HT-29 (cell line): ENCODE data around the gene CGN. TPM values are rescaled to one million over a fixed set of nuclear protein-coding genes. Genes with fewer than 3 reads are reported as not detected.

Source experiments
- DNase-seq: peaks from one replicate; pipeline ENCODE4 v3.0.0-alpha.2; 2015; ENCODE audit warnings: low spot score
- total RNA-seq: library from RNA; depleted of rRNA; stranded (reverse); fragments of >200 nt; shearing (Covaris generic); gene quantifications from 2 replicates; pipeline ENCODE4 v1.2.3, GENCODE V29; 2014

Gene CGN
- total RNA-seq, 1 experiment from 2014 or later: 30.7 TPM

GRCh38 chr1:151547900-151548230 is 36.7 kb downstream of the CGN start:
- no peak for DNase-seq

DNA sequence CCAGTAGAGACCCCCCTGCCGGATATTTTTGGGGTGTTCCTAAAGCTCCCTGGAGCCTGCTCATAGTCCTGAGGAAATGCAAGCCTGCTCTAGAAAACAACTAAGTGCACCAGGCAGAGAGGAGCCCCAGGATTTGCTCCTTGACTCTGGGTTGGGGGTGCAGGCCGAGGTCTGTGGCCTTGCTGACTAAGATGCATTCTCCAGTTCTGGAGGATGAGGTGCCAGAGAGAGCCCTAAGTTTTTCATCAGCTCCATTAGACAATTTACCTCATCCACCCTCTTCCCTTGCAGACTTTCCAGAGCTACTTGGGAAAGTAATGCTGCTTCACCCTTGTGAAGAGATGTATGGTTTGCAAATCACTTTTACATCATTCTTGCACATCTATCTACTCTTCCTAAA is 38.0 kb downstream of the CGN start:
- DNase-seq: no peak

DNA sequence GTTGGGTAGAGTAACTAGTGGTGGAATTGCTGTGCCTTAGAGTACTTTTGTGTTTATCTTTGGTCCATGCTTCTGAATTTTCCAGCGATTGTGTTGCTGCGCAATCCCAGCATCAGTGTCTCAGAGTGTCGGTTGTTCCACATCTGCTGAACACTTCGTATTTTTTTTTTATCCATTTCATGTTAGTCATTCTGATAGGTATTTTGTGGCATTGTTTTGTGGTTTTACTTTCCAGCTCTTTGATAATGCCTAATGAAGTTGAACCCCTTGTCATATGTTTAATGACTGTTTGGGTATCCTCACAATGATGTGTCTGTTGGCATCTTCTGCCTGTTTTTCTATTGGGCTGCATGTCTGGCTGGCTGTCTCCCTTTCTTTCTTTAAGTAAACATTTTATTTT is 42.5 kb downstream of the CGN start:
- no peak for DNase-seq

GRCh38 chr1:151556052-151556451 is 44.9 kb downstream of the CGN start:
- no peak for DNase-seq

GRCh38 chr1:151562661-151563060 is 51.5 kb downstream of the CGN start:
- no peak for DNase-seq

GRCh38 chr1:151563376-151563775 is 52.2 kb downstream of the CGN start:
- no peak for DNase-seq

DNA sequence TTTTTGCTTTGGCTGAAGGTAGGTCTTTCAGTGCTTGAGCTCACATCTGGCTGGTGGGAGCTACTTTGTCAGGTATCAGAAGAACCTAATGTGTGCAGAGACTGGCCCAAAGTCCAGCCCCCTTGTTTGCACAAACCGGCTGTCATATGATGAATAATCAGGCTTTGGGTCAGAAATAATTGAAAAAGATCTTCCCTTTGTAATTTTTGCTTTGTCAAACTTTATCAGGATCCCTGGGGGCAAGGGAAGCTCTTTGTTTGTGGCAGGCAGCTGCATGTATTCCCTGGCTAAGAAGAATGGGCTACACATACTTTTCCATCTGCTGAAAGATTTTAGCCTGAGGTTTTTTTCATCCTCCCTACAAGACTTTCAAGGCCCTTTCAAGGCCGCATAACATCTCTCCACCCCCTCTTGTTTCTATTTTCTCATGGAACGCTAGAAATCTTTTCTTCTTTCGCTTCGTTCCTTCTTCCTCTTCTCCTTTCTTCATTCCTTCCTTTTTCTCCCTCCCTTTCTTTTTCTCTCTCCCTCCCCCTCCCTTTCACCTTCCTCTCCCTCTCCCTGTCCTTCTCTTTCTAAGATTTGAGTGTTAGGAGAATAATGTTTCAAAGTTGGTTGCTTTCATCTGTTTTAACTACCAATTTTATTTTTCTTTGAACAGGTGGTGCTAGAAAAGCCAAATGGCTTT is 54.5 kb downstream of the CGN start:
- DNase-seq: no peak

DNA sequence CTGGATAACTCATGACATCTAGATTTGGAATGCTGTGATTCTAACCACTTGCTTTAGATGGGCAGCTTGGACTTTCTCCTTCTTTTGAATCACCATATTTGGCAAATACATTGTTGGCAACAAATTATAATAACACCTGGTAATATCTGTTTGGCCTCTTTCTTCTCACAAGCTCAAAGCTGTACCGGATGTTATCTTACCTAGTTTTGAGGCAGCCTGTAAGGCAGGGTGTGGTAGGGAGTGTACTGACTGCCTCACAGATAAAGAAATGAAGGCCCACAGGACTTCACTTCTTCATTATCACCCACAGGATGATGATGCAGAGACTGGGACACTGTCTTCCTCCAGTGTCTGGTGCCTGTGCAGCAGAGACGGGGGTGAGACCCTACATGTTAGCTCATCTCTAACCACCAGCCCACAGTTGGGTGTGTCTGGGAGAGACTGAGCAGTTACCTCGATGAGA is 57.5 kb downstream of the CGN start:
- DNase-seq: no peak

DNA sequence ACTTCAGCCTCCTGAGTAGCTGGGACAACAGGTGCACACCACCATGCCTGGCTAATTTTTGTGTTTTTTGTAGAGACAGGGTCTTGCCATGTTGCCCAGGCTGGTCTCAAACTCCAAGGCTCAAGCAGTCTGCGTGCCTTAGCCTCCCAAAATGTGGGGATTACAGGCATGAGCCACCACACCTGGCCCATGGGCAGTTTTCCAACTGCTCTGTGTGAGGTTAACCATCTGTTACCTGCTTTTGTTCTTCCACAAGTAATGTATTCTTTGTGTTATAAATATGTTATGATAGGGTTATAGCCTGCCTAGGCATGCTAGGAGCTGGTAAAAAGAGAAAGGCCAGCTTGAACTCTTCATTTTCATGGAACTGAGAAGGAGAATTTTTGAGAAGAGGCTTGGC is 59.6 kb downstream of the CGN start:
- no peak for DNase-seq

DNA sequence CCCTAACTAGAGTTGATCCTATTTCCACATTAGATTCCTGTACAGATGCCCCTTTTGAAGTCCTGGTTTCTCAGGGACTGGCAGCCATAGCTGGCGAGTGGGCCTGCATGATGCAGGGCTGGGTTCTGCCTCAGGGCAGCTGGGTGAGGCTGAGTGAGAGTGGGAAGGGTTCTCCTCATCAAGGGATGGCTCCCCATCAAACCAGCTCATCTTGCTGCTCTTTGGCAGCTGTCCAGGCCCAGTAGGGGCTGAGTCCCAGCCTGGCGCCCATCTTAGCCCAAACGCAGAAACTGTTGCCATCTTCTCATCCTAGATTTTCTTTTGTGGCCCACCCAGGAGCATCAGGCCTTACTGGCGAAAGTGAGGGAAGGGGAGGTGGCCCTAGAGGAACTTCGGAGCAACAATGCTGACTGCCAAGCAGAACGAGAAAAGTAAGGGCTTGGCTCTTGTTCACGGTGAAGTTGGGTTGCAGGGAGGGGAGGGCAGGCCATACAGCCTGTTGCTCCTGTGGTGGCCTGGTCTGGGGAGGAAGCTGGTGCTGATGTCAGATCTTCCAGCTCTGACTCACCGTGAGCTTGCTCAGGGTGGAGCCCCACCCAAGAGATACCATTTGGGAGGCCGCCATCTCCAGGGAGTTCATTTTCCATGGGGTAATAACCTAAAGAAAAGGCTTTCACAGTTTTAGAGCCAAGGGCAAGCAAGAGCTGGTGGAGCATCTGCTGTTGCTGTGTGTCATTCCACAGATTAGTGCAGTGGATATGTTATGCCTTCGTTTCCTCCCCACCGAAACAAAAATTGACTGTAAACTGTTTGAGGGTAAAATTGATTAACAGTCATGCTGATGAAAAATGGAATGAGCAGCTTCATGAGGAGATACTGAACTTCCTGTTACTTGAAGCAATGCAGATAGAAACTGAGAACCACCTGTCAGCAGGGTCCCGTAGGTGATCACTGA is 63.7 kb downstream of the CGN start:
- no peak for DNase-seq

GRCh38 chr1:151577173-151577572 is 66.0 kb downstream of the CGN start:
- DNase-seq: no peak

GRCh38 chr1:151578941-151579340 is 67.8 kb downstream of the CGN start:
- DNase-seq: no peak

DNA sequence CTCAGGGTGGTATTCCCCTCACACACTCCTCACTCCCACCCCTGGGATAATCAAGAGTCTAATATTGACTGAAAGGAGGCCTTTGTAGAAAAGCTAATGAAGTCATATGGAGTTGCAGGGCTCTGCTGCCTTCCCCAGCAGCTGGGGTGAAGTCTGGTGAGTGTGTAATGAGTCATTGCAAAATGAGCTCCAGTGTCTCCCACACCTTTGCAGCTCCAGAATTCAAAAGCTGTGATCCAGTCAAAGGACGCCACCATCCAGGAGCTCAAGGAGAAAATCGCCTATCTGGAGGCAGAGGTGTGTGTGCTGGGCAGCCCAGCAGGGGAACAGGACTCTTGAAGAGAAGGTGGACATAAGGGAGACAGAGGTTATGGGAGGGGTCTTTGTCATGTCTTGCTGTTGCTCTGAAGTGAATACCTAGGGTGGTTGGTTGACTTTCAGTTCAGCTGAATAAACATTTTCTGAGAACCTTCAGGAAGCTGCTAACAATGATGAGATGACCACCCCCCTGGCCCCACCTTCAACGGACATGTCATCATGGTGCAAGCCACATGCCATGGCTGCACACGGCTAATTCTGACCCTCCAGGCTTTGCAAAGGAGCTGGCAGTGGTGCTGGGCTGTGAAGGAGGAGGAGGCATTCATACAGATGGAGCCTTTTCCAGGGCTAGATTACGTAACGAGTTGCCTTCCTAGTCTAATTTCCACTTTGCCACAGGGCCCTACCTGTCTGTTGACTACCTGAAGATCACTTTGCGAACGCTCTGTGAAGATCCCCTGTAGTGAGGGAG is 68.4 kb downstream of the CGN start:
- DNase-seq: no peak

GRCh38 chr1:151581451-151581850 is 70.3 kb downstream of the CGN start:
- DNase-seq: no peak

DNA sequence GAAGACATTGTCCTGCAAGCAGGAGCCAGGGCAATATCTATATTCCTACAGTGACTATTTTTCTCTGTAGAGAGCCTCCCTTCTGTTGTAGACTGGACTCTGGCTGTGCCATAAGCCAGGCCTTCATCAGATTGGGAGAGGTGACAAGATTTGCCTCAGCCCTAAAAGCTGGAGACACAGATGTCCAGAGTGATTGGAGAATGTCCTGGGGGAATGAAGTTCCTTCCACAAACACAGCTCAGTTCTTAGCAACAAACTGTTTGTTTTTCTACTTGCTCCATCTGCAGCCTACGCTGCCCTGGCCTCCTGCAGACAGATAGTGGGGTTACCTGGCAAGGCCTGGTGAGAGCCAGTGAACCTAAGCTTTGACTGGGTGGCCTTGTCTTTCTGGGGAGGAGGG is 70.7 kb downstream of the CGN start:
- no peak for DNase-seq

DNA sequence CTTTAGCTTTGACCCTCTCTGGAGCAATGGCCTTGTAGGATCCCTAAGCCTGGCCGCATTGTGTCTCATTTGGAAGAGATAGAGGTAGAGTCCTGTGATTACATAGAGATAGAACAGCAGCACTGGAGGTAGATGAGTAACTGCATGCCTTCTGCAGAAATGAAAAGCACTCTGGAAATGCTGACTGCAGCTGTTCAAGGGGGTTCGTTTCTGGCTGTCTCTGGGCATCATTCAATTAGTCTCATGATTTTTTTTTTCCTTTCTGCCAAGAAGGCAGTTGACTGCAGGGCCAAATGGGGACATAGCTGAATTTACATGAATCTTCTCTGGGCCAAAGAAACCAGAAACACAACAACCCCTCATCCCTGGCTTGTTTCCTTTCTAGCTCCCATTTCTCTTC is 72.6 kb downstream of the CGN start:
- DNase-seq: no peak

DNA sequence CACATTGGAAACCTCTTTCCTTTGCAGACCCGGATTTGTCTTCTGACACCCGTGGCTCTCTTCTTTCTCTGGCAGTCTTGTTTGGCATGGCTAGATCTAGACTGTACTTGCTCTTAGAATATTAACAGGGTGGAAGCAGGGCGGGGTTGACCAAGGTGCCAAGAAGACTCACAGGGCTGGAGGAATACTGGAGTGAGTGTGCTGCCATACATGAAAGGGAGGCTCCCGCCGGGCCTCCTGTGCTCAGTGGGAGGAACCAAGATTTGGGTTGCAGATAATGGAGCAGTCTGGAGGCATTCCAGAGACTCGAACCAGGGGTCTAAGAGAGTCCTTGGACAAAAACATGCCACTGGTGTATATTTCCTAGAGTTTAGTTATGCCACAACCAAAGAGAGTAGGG is 73.1 kb downstream of the CGN start:
- peak; percentile 39 for DNase-seq

- no peak for DNase-seq
Measured at GRCh38 chr1:151584780-151585179, 73.6 kb downstream of the CGN start.

GRCh38 chr1:151585622-151586021 is 74.4 kb downstream of the CGN start:
- peak; percentile 71 for DNase-seq
